ENCODE measurements around the gene C16orf92. TPM values are rescaled to one million over a fixed set of nuclear protein-coding genes. Genes with fewer than 3 reads are reported as not detected.

C16orf92 gene
- total and polyA plus RNA-seq, 7 experiments from 2014 or later, result not detected

DNA sequence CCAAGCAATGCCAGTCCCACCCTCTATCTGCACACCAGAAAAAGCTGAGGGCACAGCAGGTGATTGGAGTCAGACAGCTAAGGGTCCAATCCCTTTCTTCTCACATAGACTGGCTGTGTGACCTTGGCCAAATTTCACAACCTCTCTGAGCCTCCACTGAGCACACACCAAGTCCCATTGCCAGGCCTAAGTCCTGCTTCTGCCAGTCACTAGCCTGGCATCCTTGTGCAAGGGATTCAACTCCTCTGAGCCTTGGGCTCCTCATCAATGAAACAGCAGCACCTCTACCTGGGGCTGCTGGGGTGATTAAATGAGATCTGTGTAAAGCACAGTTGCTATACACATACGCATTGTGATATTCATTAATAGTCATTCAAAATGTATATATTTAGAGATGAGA is 23.6 kb downstream of the C16orf92 start:
- H3K4me3 ChIP-seq (ENCODE audit: low read length), result no peak overlapping the region
- H3K27ac Mint-ChIP-seq, result no peak overlapping the region
- CTCF ChIA-PET, result no interaction called here
- no peaks in the 10 kb centered on the region for H3K9me3 ChIP-seq (ENCODE audit: control insufficient read depth in 2 of 3, low read length in 3 of 3)
- no peak overlapping the region for H3K27ac ChIP-seq (ENCODE audit: low read depth, low read length)
- H3K36me3 ChIP-seq (ENCODE audit: control insufficient read depth in 2 of 3, insufficient read depth in 3 of 3, low read length in 3 of 3), result no peaks in the 10 kb centered on the region
- H3K27me3 Mint-ChIP-seq, result peaks cover 0 to 9% (median 0%) of the 10 kb centered on the region in 5 donors
- DNase-seq (no peak), ATAC-seq (no peak)
- intact Hi-C loops (cut with micrococcal nuclease), result no loop called here
- H3K9me3 Mint-ChIP-seq, result peaks cover 0 to under 1% (median 0%) of the 10 kb centered on the region in 11 donors
- H3K4me1 Mint-ChIP-seq, result peaks cover 0 to 9% (median 2%) of the 10 kb centered on the region in 7 donors
- no peak overlapping the region for H3K4me3 Mint-ChIP-seq
- H3K4me1 ChIP-seq (ENCODE audit: control insufficient read depth in 2 of 2, insufficient read depth in 2 of 2, low read length in 2 of 2), result no peaks in the 10 kb centered on the region
- no peaks in the 10 kb centered on the region for H3K27me3 ChIP-seq (ENCODE audit: control insufficient read depth in 2 of 2, insufficient read depth in 2 of 2, low read length in 2 of 2)
- no peaks in the 10 kb centered on the region for H3K36me3 Mint-ChIP-seq
- POLR2A ChIA-PET, result no interaction called here

DNA sequence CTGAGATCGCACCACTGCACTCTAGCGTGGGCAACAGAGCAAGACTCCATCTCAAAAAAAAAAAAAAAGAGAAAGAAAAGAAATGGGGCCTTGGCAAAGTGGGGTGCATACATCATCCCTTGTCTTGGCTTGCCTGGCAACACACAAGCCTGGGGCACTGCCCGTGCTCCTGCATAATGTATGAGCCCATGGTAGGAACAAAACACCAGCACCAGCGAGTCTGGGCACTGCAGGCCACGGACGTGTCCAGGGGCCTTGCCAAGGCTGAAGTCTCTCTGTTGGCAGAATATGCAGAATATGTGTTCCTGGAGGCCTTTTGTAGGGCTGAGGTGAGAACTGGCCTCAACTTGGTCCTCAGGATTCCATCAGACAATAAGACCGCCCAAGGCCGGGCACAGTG is 26.9 kb downstream of the C16orf92 start:
- no peaks in the 10 kb centered on the region for H3K36me3 Mint-ChIP-seq
- intact Hi-C loops (cut with micrococcal nuclease), result loop anchor here in 1 of 2 donors (5.0 kb wide), 1 partner anchor 42 kb away; the partner anchor contains the start of gene TBX6
- DNase-seq, result no peak
- Histone ChIP-seq H3K4me1 (ENCODE audit: control insufficient read depth in 2 of 2, insufficient read depth in 2 of 2, low read length in 2 of 2) (peaks cover 4 to 5% of the 10 kb centered on the region in 2 donors), H3K4me3 (ENCODE audit: low read length) (no peak overlapping the region), H3K27me3 (ENCODE audit: control insufficient read depth in 2 of 2, insufficient read depth in 2 of 2, low read length in 2 of 2) (no peaks in the 10 kb centered on the region), H3K9me3 (ENCODE audit: control insufficient read depth in 2 of 3, low read length in 3 of 3) (no peaks in the 10 kb centered on the region), H3K36me3 (ENCODE audit: control insufficient read depth in 2 of 3, insufficient read depth in 3 of 3, low read length in 3 of 3) (no peaks in the 10 kb centered on the region), H3K27ac (ENCODE audit: low read depth, low read length) (no peak overlapping the region)
- CTCF ChIA-PET, result no interaction called here
- peak overlapping the region in 1 of 9 donors; percentile 15 for H3K27ac Mint-ChIP-seq
- peaks cover 0 to 1% (median 0%) of the 10 kb centered on the region in 11 donors for H3K9me3 Mint-ChIP-seq
- no peak overlapping the region for H3K4me3 Mint-ChIP-seq
- POLR2A ChIA-PET, result interaction anchor here (1.2 kb wide), 1 partner anchor 16 kb away, joined by 3 read pairs; the partner anchor contains the start of gene ALDOA
- no peak for ATAC-seq
- H3K4me1 Mint-ChIP-seq, result peaks cover 2 to 30% (median 16%) of the 10 kb centered on the region in 7 donors
- no peaks in the 10 kb centered on the region for H3K27me3 Mint-ChIP-seq

- no peak for DNase-seq
- H3K4me3 ChIP-seq (ENCODE audit: low read length), result no peak overlapping the region
- H3K4me1 ChIP-seq (ENCODE audit: control insufficient read depth in 2 of 2, insufficient read depth in 2 of 2, low read length in 2 of 2), result peaks cover 4 to 5% of the 10 kb centered on the region in 2 donors
- POLR2A ChIA-PET, result interaction anchor here (7.7 kb wide), 1 partner anchor 15 kb away, joined by 48 read pairs; the partner anchor contains the start of gene ALDOA
- H3K27me3 ChIP-seq (ENCODE audit: control insufficient read depth in 2 of 2, insufficient read depth in 2 of 2, low read length in 2 of 2), result no peaks in the 10 kb centered on the region
- no peak overlapping the region for H3K27ac ChIP-seq (ENCODE audit: low read depth, low read length)
- Mint-ChIP-seq H3K36me3 (no peaks in the 10 kb centered on the region), H3K27ac (peak overlapping the region in 8 of 9 donors; percentile 45 to 83 (median 64)), H3K4me1 (peaks cover 6 to 35% (median 24%) of the 10 kb centered on the region in 7 donors), H3K27me3 (no peaks in the 10 kb centered on the region), H3K4me3 (peak overlapping the region; percentile 14 to 83 (median 63)), H3K9me3 (peaks cover 0 to 1% (median 0%) of the 10 kb centered on the region in 11 donors)
- intact Hi-C loops (cut with micrococcal nuclease), result loop anchor here in 1 of 2 donors (5.0 kb wide), 1 partner anchor 41 kb away; the partner anchor contains the start of gene TBX6
- no peak for ATAC-seq
- no peaks in the 10 kb centered on the region for H3K36me3 ChIP-seq (ENCODE audit: control insufficient read depth in 2 of 3, insufficient read depth in 3 of 3, low read length in 3 of 3)
- CTCF ChIA-PET, result no interaction called here
- no peaks in the 10 kb centered on the region for H3K9me3 ChIP-seq (ENCODE audit: control insufficient read depth in 2 of 3, low read length in 3 of 3)
Observed at GRCh38 chr16:30051518-30051917, 28.5 kb downstream of the C16orf92 start.

DNA sequence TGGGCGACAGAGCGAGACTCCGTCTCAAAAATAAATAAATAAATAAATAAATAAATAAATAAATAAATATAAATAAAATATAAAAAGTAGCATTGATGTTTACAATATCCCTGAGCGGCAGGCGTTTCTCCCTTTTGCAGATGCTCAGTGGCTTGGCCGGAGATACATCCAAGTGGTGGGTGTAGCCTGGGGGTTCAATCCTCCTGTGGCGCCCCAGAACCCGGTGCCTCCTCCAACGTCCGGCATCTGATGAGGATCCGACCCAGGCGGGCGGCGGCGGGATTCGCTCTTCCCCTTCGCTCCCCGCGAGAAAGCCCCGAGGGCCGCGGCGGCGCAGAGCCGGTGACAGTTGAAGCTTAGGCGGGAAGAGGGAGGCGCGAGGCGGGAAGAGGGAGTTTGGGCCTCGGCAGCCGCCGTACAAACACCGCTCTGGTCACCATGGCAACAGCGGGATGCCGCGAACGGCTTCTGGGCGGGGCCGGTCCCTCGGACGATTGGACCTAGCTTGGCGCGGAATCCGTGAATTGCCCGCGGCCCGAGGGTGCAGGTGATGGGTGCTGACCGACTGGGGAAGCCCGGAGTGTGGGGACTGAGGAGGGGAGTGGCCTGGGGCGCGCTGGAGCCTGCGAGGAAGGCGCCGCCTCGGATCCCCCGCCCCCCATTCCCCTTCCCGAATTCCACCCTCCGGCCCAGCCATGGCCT is 29.8 kb downstream of the C16orf92 start:
- Mint-ChIP-seq H3K27me3 (no peaks in the 10 kb centered on the region), H3K27ac (peak overlapping the region in 7 of 9 donors; percentile 58 to 86 (median 80)), H3K9me3 (peaks cover 0 to 1% (median 0%) of the 10 kb centered on the region in 11 donors), H3K4me3 (peak overlapping the region; percentile 82 to 90 (median 86)), H3K36me3 (no peaks in the 10 kb centered on the region), H3K4me1 (peaks cover 6 to 35% (median 24%) of the 10 kb centered on the region in 7 donors)
- peak overlapping the region; percentile 51 for H3K27ac ChIP-seq (ENCODE audit: low read depth, low read length)
- H3K36me3 ChIP-seq (ENCODE audit: control insufficient read depth in 2 of 3, insufficient read depth in 3 of 3, low read length in 3 of 3), result no peaks in the 10 kb centered on the region
- no peaks in the 10 kb centered on the region for H3K9me3 ChIP-seq (ENCODE audit: control insufficient read depth in 2 of 3, low read length in 3 of 3)
- CTCF ChIA-PET, result no interaction called here
- intact Hi-C loops (cut with micrococcal nuclease), result loop anchor here (1.0 to 5.0 kb wide), 4 partner anchors 11 to 190 kb away; partner anchors contain the start of genes ALDOA (in 1 of the 2), CDIPT (in 1 of the 2) and TBX6 (in 1 of the 2)
- peak; percentile 70 to 96 (median 80) for DNase-seq
- no peaks in the 10 kb centered on the region for H3K27me3 ChIP-seq (ENCODE audit: control insufficient read depth in 2 of 2, insufficient read depth in 2 of 2, low read length in 2 of 2)
- peaks cover 4 to 5% of the 10 kb centered on the region in 2 donors for H3K4me1 ChIP-seq (ENCODE audit: control insufficient read depth in 2 of 2, insufficient read depth in 2 of 2, low read length in 2 of 2)
- peak; percentile 87 for ATAC-seq
- POLR2A ChIA-PET, result interaction anchor here (0.6 to 7.7 kb wide), 6 partner anchors 8 to 379 kb away, joined by 3 to 48 read pairs (median 4); partner anchors contain the start of gene ALDOA
- peak overlapping the region; percentile 51 for H3K4me3 ChIP-seq (ENCODE audit: low read length)

DNA sequence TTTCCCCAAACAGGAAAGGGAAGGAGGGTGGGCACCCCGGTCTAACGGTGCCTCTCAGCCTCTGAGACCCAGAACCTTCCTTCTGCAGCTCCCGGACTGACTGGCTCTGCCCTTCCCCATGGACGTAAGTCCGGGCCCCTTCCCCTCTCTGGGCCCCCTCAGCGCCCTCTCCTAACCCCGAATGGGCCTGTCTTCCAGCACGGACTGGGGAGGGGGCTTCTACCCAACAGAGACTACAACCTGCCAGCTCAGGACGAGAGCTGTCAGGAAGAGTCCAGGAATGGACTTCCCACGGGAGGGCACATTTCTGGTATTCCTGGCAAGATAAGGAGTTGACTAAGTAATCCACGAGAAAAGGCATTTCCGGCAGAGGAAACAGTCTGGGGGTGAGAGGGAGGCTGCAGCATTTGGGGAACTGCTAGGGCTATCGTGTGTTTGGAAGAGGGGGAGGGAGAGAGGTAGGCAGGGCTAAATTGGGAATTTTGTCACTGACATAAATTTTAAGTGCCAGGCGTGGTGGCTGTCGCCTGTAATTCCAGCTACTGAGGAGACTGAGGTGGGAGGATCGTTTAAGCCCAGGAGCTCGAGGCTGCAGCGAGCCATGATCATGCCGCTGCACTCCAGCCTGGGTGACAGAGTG is 30.5 kb downstream of the C16orf92 start:
- H3K4me3 Mint-ChIP-seq, result peak overlapping the region; percentile 40 to 89 (median 82)
- peaks cover 4 to 5% of the 10 kb centered on the region in 2 donors for H3K4me1 ChIP-seq (ENCODE audit: control insufficient read depth in 2 of 2, insufficient read depth in 2 of 2, low read length in 2 of 2)
- H3K27me3 Mint-ChIP-seq, result no peaks in the 10 kb centered on the region
- intact Hi-C loops (cut with micrococcal nuclease), result loop anchor here (1.0 to 5.0 kb wide), 4 partner anchors 11 to 190 kb away; partner anchors contain the start of genes ALDOA (in 1 of the 2), CDIPT (in 1 of the 2) and TBX6 (in 1 of the 2)
- peak overlapping the region; percentile 51 for H3K27ac ChIP-seq (ENCODE audit: low read depth, low read length)
- H3K36me3 ChIP-seq (ENCODE audit: control insufficient read depth in 2 of 3, insufficient read depth in 3 of 3, low read length in 3 of 3), result no peaks in the 10 kb centered on the region
- POLR2A ChIA-PET, result interaction anchor here (0.6 to 7.7 kb wide), 5 partner anchors 9 to 374 kb away, joined by 3 to 48 read pairs (median 4); partner anchors contain the start of gene ALDOA
- H3K9me3 Mint-ChIP-seq, result peaks cover 0 to 1% (median 0%) of the 10 kb centered on the region in 11 donors
- no peaks in the 10 kb centered on the region for H3K9me3 ChIP-seq (ENCODE audit: control insufficient read depth in 2 of 3, low read length in 3 of 3)
- no peaks in the 10 kb centered on the region for H3K27me3 ChIP-seq (ENCODE audit: control insufficient read depth in 2 of 2, insufficient read depth in 2 of 2, low read length in 2 of 2)
- H3K4me1 Mint-ChIP-seq, result peaks cover 6 to 35% (median 24%) of the 10 kb centered on the region in 7 donors
- CTCF ChIA-PET, result no interaction called here
- DNase-seq, result no peak
- ATAC-seq, result no peak
- H3K36me3 Mint-ChIP-seq, result no peaks in the 10 kb centered on the region
- peak overlapping the region; percentile 51 for H3K4me3 ChIP-seq (ENCODE audit: low read length)
- peak overlapping the region in 4 of 9 donors; percentile 21 to 77 (median 69) for H3K27ac Mint-ChIP-seq

- Mint-ChIP-seq H3K4me3 (peak overlapping the region in 8 of 10 donors; percentile 19 to 88 (median 68)), H3K4me1 (peaks cover 6 to 35% (median 24%) of the 10 kb centered on the region in 7 donors), H3K36me3 (no peaks in the 10 kb centered on the region), H3K27me3 (no peaks in the 10 kb centered on the region), H3K9me3 (peaks cover 0 to 1% (median 0%) of the 10 kb centered on the region in 11 donors), H3K27ac (peak overlapping the region in 4 of 9 donors; percentile 57 to 76 (median 64))
- Histone ChIP-seq H3K27me3 (ENCODE audit: control insufficient read depth in 2 of 2, insufficient read depth in 2 of 2, low read length in 2 of 2) (no peaks in the 10 kb centered on the region), H3K36me3 (ENCODE audit: control insufficient read depth in 2 of 3, insufficient read depth in 3 of 3, low read length in 3 of 3) (no peaks in the 10 kb centered on the region), H3K27ac (ENCODE audit: low read depth, low read length) (no peak overlapping the region), H3K9me3 (ENCODE audit: control insufficient read depth in 2 of 3, low read length in 3 of 3) (no peaks in the 10 kb centered on the region), H3K4me1 (ENCODE audit: control insufficient read depth in 2 of 2, insufficient read depth in 2 of 2, low read length in 2 of 2) (peaks cover 4 to 5% of the 10 kb centered on the region in 2 donors), H3K4me3 (ENCODE audit: low read length) (no peak overlapping the region)
- ATAC-seq (no peak), DNase-seq (no peak)
- ChIA-PET CTCF (interaction anchor here (1.9 kb wide), 1 partner anchor 11 kb away, joined by 5 read pairs; the partner anchor contains the start of gene ALDOA), POLR2A (interaction anchor here (0.8 to 7.7 kb wide), 4 partner anchors 9 to 53 kb away, joined by 3 to 48 read pairs (median 6); partner anchors contain the start of genes ALDOA and YPEL3)
- intact Hi-C loops (cut with micrococcal nuclease), result loop anchor here in 1 of 2 donors (5.0 kb wide), 1 partner anchor 38 kb away; the partner anchor contains the start of gene TBX6
Observed at GRCh38 chr16:30054451-30054850, 31.5 kb downstream of the C16orf92 start.

Data from naive thymus-derived CD4-positive, alpha-beta T cell (primary cell).